Smooth muscle cell of the pulmonary artery (primary cell): Measurements from ENCODE around the gene MAZ. TPM values are rescaled to one million over a fixed set of nuclear protein-coding genes. Genes with fewer than 3 reads are reported as not detected.

ENCODE experiments used
- total RNA-seq: library from RNA; depleted of rRNA; stranded (reverse); fragments of >200 nt; gene quantifications from 2 replicates; pipeline ENCODE4 v1.2.3, GENCODE V29; 2014

MAZ gene
- total RNA-seq, result 166 and 199 TPM in 2 replicates

GRCh38 chr16:29806099-29806579, at the start of gene MAZ:
MAZ (plus strand) TSS chr16:29806529; CDS start chr16:29806702, 173 bp downstream.

GRCh38 chr16:29777576-29778350, 28.6 kb upstream of the MAZ start, which contains the start of gene ZG16:
ZG16 (plus strand) TSS chr16:29778256; CDS start chr16:29779267, 1,011 bp downstream.

GRCh38 chr16:29790183-29790948, 16.0 kb upstream of the MAZ start, which contains the start of gene KIF22:
KIF22 (plus strand) TSS chr16:29790751; CDS start chr16:29790760, 9 bp downstream.

GRCh38 chr16:29811896-29812665, 5.8 kb downstream of the MAZ start, which contains the start of gene PRRT2:
PRRT2 (plus strand) TSS chr16:29812193; CDS start chr16:29813055, 862 bp downstream.

GRCh38 chr16:29815793-29816693, 9.7 kb downstream of the MAZ start, which contains the start of gene PAGR1:
PAGR1 (plus strand) TSS chr16:29816152; CDS start chr16:29816526, 374 bp downstream.

GRCh38 chr16:29820271-29820701, 14.0 kb downstream of the MAZ start, which contains the start of gene MVP:
MVP (plus strand) TSS chr16:29820462; CDS start chr16:29830550, 10,088 bp downstream.

Other genes starting within 250 kb of the MAZ start
- not detected in 2 replicates for gene SPN, start 143.3 kb upstream of the MAZ start, total RNA-seq
- gene QPRT, start 127.3 kb upstream of the MAZ start, total RNA-seq, result 5.2 and 13.9 TPM in 2 replicates
- gene C16orf54, start 60.5 kb upstream of the MAZ start, total RNA-seq, result not detected in 2 replicates
- not detected in 2 replicates for gene ZG16, start 28.3 kb upstream of the MAZ start, total RNA-seq
- 9.8 and 11.4 TPM in 2 replicates for gene KIF22, start 15.8 kb upstream of the MAZ start, total RNA-seq
- 1.2 and 1.8 TPM in 2 replicates for gene PRRT2, start 5.7 kb downstream of the MAZ start, total RNA-seq
- gene PAGR1, start 9.6 kb downstream of the MAZ start, total RNA-seq, result 11.6 and 13.3 TPM in 2 replicates
- gene MVP, start 13.9 kb downstream of the MAZ start, total RNA-seq, result 320 and 476 TPM in 2 replicates
- gene CDIPT, start 56.7 kb downstream of the MAZ start, total RNA-seq, result 101 and 114 TPM in 2 replicates
- 65.5 and 78.6 TPM in 2 replicates for gene SEZ6L2, start 93.0 kb downstream of the MAZ start, total RNA-seq
- gene ASPHD1, start 94.0 kb downstream of the MAZ start, total RNA-seq, result 8.8 and 12.8 TPM in 2 replicates
- gene KCTD13, start 119.7 kb downstream of the MAZ start, total RNA-seq, result 7.3 and 12.1 TPM in 2 replicates
- 81.6 and 84.1 TPM in 2 replicates for gene TMEM219, start 155.6 kb downstream of the MAZ start, total RNA-seq
- 57.6 and 60.2 TPM in 2 replicates for gene TAOK2, start 167.3 kb downstream of the MAZ start, total RNA-seq
- gene HIRIP3, start 189.1 kb downstream of the MAZ start, total RNA-seq, result 5.6 and 5.9 TPM in 2 replicates
- gene INO80E, start 189.7 kb downstream of the MAZ start, total RNA-seq, result 15.2 and 23.6 TPM in 2 replicates
- gene DOC2A, start 204.5 kb downstream of the MAZ start, total RNA-seq, result 0.20 and 0.33 TPM in 2 replicates
- gene C16orf92, start 216.7 kb downstream of the MAZ start, total RNA-seq, result not detected in 2 replicates
- 0.10 and 0.26 TPM in 2 replicates for gene TLCD3B, start 224.7 kb downstream of the MAZ start, total RNA-seq